Mammary epithelial cell (primary cell): Measurements from ENCODE around the gene TGIF2.

Experiments
- EZH2 ChIP-seq: IDR thresholded peaks from 2 replicates; pipeline ENCODE4 v1.6.1; 2012; ENCODE audit warnings: low read length, inconsistent platforms, borderline replicate concordance
- TF ChIP-seq, protein P1 (sequence below), 2 donors: IDR thresholded peaks in 1 of 2; conservative IDR thresholded peaks in 1 of 2; 2 replicates each; pipeline ENCODE4 v1.5.1; 2011 to 2012; ENCODE audit warnings: inconsistent platforms in 2 of 2, low read length in 2 of 2, mild to moderate bottlenecking in 2 of 2, control low read depth in 1 of 2, low read depth in 1 of 2; ENCODE audit not compliant: insufficient read depth in 1 of 2; ENCODE audit errors: extremely low read depth in 1 of 2

DNA sequence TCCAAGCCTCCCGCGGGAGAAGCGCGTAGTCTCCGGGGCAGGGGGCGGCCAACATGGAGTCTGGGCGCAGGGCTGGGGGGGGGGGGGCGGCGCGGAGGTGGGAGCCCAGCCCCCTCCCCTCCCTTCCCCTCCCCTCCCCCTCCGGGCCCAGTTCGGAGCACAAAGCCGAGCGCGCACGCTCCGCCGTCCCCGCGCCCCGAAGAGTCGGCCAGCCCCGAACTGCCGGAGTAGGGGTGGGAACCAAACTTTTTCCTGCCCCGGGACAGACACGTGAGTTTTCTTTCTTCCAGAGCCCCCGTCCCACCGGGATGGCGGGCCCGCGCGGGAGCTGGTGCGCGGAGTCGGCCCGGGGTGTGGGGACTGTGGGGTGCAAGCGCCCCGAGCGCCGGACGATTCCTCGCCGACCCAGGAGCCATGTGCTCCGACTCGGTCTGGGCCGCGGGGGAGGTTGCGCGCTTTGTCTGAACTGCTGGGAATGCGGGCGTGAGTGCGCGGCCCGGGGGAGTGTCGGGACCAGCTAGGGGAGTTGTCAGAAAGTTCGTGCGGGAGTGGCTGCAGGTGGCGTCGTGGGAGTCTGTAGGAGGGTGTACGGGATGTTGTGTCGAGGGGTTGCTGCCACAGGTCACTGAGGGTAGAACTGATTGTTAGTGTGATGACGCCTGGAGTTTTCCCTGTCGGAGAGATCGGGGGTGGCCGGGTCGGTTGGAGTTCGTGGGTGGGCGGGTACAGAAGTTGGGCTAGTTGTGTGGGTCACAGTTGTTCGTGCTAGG, 1.2 kb downstream of the TGIF2 start:
- TF ChIP-seq, protein P1, sequence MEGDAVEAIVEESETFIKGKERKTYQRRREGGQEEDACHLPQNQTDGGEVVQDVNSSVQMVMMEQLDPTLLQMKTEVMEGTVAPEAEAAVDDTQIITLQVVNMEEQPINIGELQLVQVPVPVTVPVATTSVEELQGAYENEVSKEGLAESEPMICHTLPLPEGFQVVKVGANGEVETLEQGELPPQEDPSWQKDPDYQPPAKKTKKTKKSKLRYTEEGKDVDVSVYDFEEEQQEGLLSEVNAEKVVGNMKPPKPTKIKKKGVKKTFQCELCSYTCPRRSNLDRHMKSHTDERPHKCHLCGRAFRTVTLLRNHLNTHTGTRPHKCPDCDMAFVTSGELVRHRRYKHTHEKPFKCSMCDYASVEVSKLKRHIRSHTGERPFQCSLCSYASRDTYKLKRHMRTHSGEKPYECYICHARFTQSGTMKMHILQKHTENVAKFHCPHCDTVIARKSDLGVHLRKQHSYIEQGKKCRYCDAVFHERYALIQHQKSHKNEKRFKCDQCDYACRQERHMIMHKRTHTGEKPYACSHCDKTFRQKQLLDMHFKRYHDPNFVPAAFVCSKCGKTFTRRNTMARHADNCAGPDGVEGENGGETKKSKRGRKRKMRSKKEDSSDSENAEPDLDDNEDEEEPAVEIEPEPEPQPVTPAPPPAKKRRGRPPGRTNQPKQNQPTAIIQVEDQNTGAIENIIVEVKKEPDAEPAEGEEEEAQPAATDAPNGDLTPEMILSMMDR (conservative IDR thresholded peaks at IDR 0.05 in 1 of 2, IDR thresholded peaks at IDR 0.05 in 1 of 2; ENCODE audit: extremely low read depth in 1 of 2, insufficient read depth in 1 of 2, low read depth in 1 of 2, low read length in 2 of 2), result no peak
- TF ChIP-seq EZH2, result no peak
